NCI-H146 treated with DMSO at 0.1 percent for 48 hours (cell line): ENCODE results near the gene CNN2.

Experiments used
- DNase-seq: peaks from one replicate; lab custom pipeline; 2025; ENCODE audit not compliant: unreplicated experiment; lab: John Stamatoyannopoulos, UW

Gene CNN2

DNA sequence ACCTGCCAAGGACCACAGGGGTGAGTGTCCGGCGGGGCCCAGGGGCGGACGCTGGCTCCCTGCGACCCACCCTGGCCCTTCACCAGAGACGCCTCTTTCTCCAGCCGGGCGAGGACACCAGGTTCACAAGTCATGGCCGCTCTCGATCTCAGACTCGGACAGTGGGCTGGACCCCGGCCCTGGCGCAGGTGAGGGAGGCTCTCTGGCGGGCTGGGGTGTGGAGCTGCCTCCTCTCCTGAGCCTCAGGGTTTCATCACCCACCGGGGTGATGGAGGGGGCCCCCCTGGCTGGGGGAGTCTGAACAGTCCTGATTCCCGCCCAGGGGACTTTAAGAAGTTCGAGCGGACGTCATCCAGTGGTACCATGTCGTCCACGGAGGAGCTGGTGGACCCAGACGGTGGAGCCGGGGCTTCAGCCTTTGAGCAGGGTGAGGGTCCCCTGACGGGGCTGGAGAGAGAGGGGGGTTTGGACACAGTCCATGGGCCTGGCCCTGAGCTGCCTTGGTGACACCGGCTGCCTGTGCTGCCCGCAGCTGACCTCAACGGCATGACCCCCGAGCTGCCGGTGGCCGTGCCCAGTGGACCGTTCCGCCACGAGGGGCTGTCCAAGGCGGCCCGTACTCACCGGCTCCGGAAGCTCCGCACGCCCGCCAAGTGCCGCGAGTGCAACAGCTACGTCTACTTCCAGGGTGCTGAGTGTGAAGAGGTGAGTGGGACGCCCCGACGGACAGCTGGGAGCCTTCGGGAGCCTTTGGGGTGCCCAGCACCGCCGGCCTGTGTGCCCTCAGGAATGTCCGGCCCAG is 54.2 kb downstream of the CNN2 start:
- no peak for DNase-seq

GRCh38 chr19:1081301-1082164 is 55.1 kb downstream of the CNN2 start:
- no peak for DNase-seq

DNA sequence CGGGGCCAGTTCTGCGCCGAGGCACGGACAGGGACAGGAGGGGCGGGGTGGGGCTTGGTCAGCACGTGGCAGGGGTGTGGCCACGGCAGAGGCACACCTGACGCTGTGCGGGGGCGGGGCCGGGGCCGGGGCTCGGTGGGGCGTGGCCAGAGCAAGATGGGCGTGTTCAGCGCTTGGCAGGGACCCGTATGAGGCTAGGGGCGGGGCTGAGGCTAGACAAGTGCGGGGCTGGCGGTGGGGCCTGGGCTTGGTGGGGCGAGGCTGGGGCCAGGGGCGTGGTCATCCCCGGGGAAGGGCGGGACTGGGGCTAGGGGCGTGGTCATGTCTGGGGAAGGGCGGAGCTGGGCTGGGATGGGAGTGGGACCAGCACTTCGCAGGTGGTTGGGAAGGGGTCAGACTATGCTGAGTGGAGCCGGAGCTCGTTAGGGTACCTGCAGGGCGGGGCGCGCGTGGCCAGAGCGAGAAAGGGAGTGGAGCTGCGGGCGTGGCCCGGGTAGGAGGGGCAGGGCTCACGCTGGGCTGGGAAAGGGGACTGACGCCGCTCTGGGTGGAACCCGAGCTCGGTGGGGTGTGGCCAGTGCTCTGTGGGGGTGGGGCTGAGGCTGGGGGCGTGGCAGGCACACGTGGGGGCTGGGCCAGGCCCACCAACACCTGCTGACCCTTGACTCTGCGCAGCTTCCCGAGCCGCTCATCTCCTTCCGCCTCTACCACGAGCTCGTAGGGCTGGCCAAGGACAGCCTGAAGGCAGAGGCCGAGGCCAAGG is 55.9 kb downstream of the CNN2 start:
- DNase-seq: peak; percentile 87

DNA sequence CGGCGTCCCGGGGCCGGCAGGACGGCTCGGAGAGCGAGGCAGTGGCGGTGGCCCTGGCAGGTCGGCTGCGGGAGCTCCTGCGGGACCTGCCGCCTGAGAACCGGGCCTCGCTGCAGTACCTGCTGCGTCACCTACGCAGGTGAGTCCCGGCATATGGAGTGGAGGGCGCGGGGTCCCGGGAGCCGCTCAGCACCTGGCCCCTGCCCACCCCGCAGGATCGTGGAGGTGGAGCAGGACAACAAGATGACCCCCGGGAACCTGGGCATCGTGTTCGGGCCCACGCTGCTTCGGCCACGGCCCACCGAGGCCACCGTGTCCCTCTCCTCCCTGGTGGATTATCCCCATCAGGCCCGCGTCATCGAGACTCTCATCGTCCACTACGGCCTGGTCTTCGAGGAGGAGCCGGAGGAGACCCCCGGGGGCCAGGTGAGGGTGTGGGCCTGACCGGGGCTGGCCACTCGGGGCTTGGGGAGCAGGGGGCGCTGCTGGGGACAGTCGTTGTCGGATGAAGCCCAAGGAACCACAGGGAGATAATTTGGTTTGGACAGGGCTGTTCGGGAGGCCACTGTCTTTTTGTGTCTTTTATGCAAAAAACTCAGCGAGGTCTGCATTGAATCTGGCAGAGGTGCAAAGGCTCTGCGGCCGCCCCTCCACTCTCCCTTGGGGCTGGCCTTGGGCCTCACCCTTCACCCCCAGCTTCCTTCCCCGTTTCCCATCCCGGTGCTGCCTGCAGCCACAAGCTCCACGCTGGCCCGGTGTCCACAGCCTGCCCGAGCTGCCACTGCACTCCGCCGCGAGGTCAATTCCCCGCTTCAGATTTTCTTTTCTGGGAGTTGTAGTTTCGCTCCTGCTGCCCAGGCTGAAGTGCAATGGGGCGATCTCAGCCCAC is 56.8 kb downstream of the CNN2 start:
- no peak for DNase-seq

- DNase-seq: no peak
Observed at GRCh38 chr19:1084024-1084868, 57.8 kb downstream of the CNN2 start.

GRCh38 chr19:1085053-1085658 is 58.7 kb downstream of the CNN2 start:
- DNase-seq: no peak

- no peak for DNase-seq
Observed at GRCh38 chr19:1085676-1086442, 59.5 kb downstream of the CNN2 start.

DNA sequence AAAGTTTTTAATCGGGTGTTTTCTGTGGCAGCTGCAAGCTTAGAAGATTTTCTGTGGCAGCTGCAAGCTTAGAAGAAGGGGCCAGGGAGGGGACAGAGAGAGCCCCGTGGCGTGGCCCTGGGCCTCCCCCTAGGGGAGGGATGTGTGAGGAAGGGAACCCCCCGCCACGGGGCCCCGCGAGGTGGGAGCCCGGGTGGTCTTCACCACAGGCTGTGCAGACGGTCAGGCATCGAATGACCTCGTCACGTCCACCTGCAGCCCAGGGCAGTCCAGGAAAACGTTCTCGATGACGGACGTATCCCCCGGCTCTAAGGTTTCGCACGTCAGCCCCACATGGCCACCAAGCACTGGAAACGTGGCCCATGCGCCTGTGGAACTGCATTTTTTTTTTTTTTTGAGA is 60.2 kb downstream of the CNN2 start:
- DNase-seq: no peak

DNA sequence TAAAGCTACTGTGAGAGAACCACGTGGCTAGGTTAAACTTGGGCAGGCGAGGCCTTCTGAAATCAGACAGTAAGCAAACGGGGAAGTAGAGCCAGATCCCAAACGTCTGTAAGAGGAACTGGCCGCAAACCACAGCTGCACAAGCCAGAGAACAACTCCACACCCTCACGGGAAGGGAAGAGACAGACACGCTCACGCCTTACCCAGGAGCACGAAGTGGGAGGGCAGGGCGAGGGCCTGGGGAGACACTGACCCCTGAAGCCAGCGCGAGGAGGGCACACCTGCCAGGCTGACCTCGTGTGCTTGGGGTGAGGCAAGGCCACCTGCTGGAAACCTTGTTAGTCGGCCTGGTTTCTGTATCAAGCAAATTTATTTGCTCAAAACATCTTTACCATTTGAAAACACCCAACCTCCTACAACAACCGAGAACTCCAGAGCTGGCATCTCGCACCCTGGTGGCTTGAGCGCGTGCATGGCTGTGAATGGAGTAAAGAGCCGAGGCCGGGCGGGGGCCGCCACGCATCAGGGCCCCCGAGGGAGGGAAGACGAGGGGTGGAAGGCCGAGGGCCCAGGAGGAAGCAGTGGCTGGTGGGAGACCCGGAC is 61.5 kb downstream of the CNN2 start:
- no peak for DNase-seq

DNA sequence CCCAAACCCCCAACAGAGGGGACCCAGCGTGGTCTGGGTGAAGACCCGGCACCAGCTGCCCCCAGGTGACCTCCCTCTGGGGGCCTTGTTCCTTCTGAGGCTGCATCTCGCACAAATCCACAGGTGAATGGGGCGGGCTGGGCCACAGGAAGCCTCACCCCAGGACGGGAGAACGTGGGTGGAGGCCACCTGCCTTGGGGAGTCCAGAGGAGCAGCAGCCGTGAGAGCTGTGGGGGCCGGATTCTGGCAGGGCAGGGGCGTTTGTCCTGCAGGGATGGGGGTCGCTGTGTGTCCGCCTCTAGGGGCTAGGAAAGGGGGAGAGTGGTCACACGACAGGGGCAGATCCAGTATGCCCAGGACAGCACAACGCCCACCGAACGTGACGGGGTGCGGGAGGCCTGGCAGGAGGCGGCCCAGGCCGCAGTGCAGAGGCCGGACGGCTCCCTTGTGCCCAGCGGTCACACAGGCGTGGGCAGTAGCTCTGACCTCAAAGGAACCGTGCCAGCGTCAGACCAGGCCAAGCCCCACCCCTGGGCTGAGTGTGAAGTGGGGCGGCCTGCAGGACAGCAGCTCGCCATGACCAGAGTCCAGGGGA is 62.1 kb downstream of the CNN2 start:
- DNase-seq: no peak
